NT2/D1 (cell line): ENCODE results near the gene SBF2.

Source experiments
- SUZ12 ChIP-seq: IDR thresholded peaks from 2 replicates; pipeline ENCODE4 v1.6.1; 2011; ENCODE audit not compliant: insufficient read length, insufficient read depth; ENCODE audit errors: extremely low read depth
- YY1 ChIP-seq: IDR thresholded peaks from 2 replicates; pipeline ENCODE4 v1.6.1; 2011; ENCODE audit not compliant: insufficient read length, insufficient read depth
- ZNF274 ChIP-seq: IDR thresholded peaks from 2 replicates; pipeline ENCODE4 v1.6.1; 2011; ENCODE audit warnings: mild to moderate bottlenecking, low read depth, low read length

GRCh38 chr11:10022764-10023163 is 271.3 kb downstream of the SBF2 start:
- TF ChIP-seq YY1, result no peak
- TF ChIP-seq ZNF274, result no peak
- TF ChIP-seq SUZ12, result no peak
